B cell (primary cell): ENCODE data around the gene ZNF723. TPM values are rescaled to one million over a fixed set of nuclear protein-coding genes. Genes with fewer than 3 reads are reported as not detected.

Experiments
- ATAC-seq: fragments of 200-7000 bp; cut with Tn5 transposase; one replicate; pipeline ENCODE4 v1.10.0; 2021; ENCODE audit warnings: low read depth, mild to moderate bottlenecking, moderate number of reproducible peaks, moderate library complexity
- CTCF ChIA-PET: fragments of 350-600 bp; sonication (Branson Sonifier 250); formaldehyde crosslinking; loops from one replicate; lab custom pipeline; 2021; ENCODE audit warnings: antibody characterized with exemption, inconsistent platforms; lab: Charles Lee
- POLR2A ChIA-PET: fragments of 350-600 bp; sonication (Branson Sonifier 250); formaldehyde crosslinking; loops from one replicate; lab custom pipeline; 2021; ENCODE audit warnings: antibody characterized with exemption; lab: Charles Lee
- DNase-seq: peaks from one replicate; pipeline ENCODE4 v3.0.0; 2013
- H2AFZ ChIP-seq: 2 replicates; pipeline ENCODE4 v1.6.1; 2012; ENCODE audit warnings: mild to moderate bottlenecking, low read depth, low read length; ENCODE audit not compliant: insufficient read depth, poor library complexity, severe bottlenecking
- H3K27ac ChIP-seq, 2 donors: 1 replicate in 1 of 2; 2 replicates in 1 of 2; pipeline ENCODE4 v1.5.1; 2012 to 2013; ENCODE audit warnings: low read length in 2 of 2, mild to moderate bottlenecking in 2 of 2, moderate library complexity in 1 of 2
- H3K27me3 ChIP-seq, 4 experiments: fragments of 200-600 bp in 1 of 4; sonication (generic) in 1 of 4; replicated peaks in 1 of 4; 1 replicate in 2 of 4; 2 replicates in 2 of 4; pipeline versions ENCODE4 v1.6.1 to v1.7.0; 2013 to 2016; ENCODE audit warnings: low read length in 3 of 4, mild to moderate bottlenecking in 2 of 4, mixed read lengths in 1 of 4, moderate library complexity in 1 of 4; ENCODE audit not compliant: insufficient read depth in 4 of 4, control insufficient read depth in 3 of 4; ENCODE audit errors: control extremely low read depth in 1 of 4
- H3K36me3 ChIP-seq, 2 experiments: replicated peaks in 1 of 2; 1 replicate in 1 of 2; 2 replicates in 1 of 2; pipeline versions ENCODE4 v1.6.1 to v1.7.1; 2013; ENCODE audit warnings: low read length in 1 of 2; ENCODE audit not compliant: insufficient read depth in 2 of 2, control insufficient read depth in 1 of 2; ENCODE audit errors: control extremely low read depth in 1 of 2, extremely low read depth in 1 of 2
- H3K4me1 ChIP-seq, 2 donors: fragments of 200-600 bp in 1 of 2; sonication (generic) in 1 of 2; 1 replicate in 1 of 2; 2 replicates in 1 of 2; pipeline versions ENCODE4 v1.5.1 to v1.6.1; 2013 to 2017; ENCODE audit warnings: low read length in 2 of 2; ENCODE audit not compliant: control insufficient read depth in 2 of 2, insufficient read depth in 2 of 2
- H3K4me2 ChIP-seq: replicated peaks from 2 replicates; pipeline ENCODE3; 2012; ENCODE audit warnings: mild to moderate bottlenecking, low read depth, low read length; ENCODE audit not compliant: poor library complexity, severe bottlenecking
- H3K4me3 ChIP-seq, 5 experiments: fragments of 200-600 bp in 1 of 5; sonication (generic) in 1 of 5; 1 replicate in 3 of 5; 2 replicates in 2 of 5; pipeline versions ENCODE4 v1.5.1 to v1.7.0; 2011 to 2016; ENCODE audit warnings: low read length in 4 of 5, mild to moderate bottlenecking in 4 of 5, low read depth in 2 of 5, control low read depth in 1 of 5, moderate library complexity in 1 of 5; ENCODE audit not compliant: insufficient read depth in 1 of 5; ENCODE audit errors: control extremely low read depth in 1 of 5, extremely low read depth in 1 of 5
- H3K79me2 ChIP-seq: fragments of 200-600 bp; sonication (generic); one replicate; pipeline ENCODE4 v1.6.0; 2016; ENCODE audit warnings: low read length; ENCODE audit not compliant: control insufficient read depth, insufficient read depth
- H3K9ac ChIP-seq: fragments of 200-600 bp; sonication (generic); 2 replicates; pipeline ENCODE4 v1.6.1; 2017; ENCODE audit warnings: mild to moderate bottlenecking, low read length, moderate library complexity
- H3K9me3 ChIP-seq, 3 donors: one replicate each; pipeline versions ENCODE4 v1.6.1 to v1.7.1; 2013; ENCODE audit warnings: low read length in 2 of 3; ENCODE audit not compliant: control insufficient read depth in 2 of 3, insufficient read depth in 1 of 3; ENCODE audit errors: control extremely low read depth in 1 of 3
- H4K20me1 ChIP-seq: 2 replicates; pipeline ENCODE4 v1.6.0; 2012; ENCODE audit warnings: mild to moderate bottlenecking, low read length; ENCODE audit not compliant: insufficient read depth, control insufficient read depth, poor library complexity, severe bottlenecking
- H3K27ac Mint-ChIP-seq: one replicate; pipeline ENCODE4 v1.8.0; 2021; ENCODE audit warnings: mixed read lengths
- H3K27me3 Mint-ChIP-seq: one replicate; pipeline ENCODE4 v1.8.0; 2021; ENCODE audit warnings: mixed read lengths
- H3K4me1 Mint-ChIP-seq: one replicate; pipeline ENCODE4 v1.8.0; 2021; ENCODE audit warnings: mixed read lengths
- H3K4me3 Mint-ChIP-seq: one replicate; pipeline ENCODE4 v1.8.0; 2021; ENCODE audit warnings: mixed read lengths
- H3K9me3 Mint-ChIP-seq: one replicate; pipeline ENCODE4 v1.8.0; 2022; ENCODE audit warnings: mixed read lengths; ENCODE audit not compliant: insufficient read depth
- EZH2 ChIP-seq: IDR thresholded peaks from 2 replicates; pipeline ENCODE4 v1.6.1; 2012; ENCODE audit warnings: borderline replicate concordance, low read depth, mild to moderate bottlenecking, moderate library complexity, low read length; ENCODE audit not compliant: insufficient read depth, poor library complexity, severe bottlenecking
- WGBS: methylation state at CpG from one replicate; pipeline ENCODE4 v1.1.5; 2013; ENCODE audit warnings: missing lambda C conversion rate; ENCODE audit not compliant: insufficient coverage; 5-methylcytosine and 5-hydroxymethylcytosine counted together
- intact Hi-C: fragments of 100-400 bp; cut with micrococcal nuclease; formaldehyde crosslinking; loops from one replicate; pipeline ENCODE4 v1.10.0; 2022
- polyA plus RNA-seq: library from polyadenylated mRNA; depleted of rRNA; stranded (reverse); fragments of >200 nt; gene quantifications from 2 replicates; pipeline ENCODE4 v1.2.3, GENCODE V29; 2012
- small RNA-seq: library from RNA; depleted of rRNA; stranded (forward); fragments of <200 nt; gene quantifications from one replicate; pipeline ENCODE3, GENCODE V24; 2012; ENCODE audit warnings: low replicate concordance, low read depth; ENCODE audit not compliant: insufficient read length
- total RNA-seq, 2 donors: library from RNA; stranded (reverse); fragments of 120-200 nt in 1 of 2; gene quantifications; 1 replicate in 1 of 2; 2 replicates in 1 of 2; pipeline versions ENCODE4 v1.2.3 to v1.2.4, GENCODE V29; 2013 to 2022
- TF ChIP-seq, protein P1 (sequence below): fragments of 200-600 bp; IDR thresholded peaks from one replicate; pipeline ENCODE4 v1.8.0; 2022; ENCODE audit warnings: antibody characterized with exemption, mild to moderate bottlenecking

The ZNF723 gene
- total and polyA plus RNA-seq, 2 donors (not counting 1 experiment from before 2014, with no cell fraction given) = not detected

DNA sequence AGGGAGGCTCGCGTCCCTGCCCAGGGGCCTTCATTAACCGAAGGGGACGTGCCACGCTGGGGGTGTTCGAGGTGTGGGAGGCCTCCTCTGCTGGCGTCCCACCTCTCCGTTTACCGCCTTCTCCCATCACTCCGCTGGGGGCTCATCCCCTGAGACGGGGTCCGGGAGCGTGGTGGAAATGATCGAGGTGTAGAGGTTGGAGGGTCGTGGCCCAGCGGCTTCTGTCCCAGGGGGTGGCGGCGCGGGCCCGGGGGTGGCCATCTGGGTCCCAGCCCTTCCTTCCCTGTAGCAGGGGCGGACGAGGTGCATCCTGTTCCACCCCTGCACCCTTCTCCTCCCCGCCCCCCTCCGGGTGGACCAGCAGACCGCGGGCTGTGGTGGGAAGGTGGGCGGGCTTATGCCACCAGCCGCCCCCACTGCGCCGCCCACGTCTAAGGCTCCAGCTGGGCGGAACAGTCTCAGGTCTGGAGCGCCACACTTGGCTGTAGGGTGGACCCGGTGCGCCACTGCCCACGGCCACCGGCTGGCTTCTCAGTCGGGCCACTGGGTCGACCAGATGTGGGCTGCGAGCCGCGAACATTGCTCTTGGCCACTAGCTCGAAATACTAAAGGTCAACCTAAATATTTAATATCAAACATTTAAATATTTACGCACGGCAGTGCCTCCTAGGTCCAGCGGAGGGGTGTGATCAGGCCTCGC is 69.5 kb downstream of the ZNF723 start:
- intact Hi-C loops = no loop called here
- no peaks in the 10 kb centered on the region for H3K79me2 ChIP-seq
- no peak overlapping the region for H3K4me3 ChIP-seq
- ATAC-seq = no peak
- Mint-ChIP-seq H3K9me3 (peaks cover 5% of the 10 kb centered on the region), H3K27ac (no peak overlapping the region), H3K4me1 (no peaks in the 10 kb centered on the region), H3K4me3 (no peak overlapping the region), H3K27me3 (no peaks in the 10 kb centered on the region)
- H3K9ac ChIP-seq = no peak overlapping the region
- WGBS = 97% methylated on average over 41 of the region's 47 CpGs
- ChIA-PET POLR2A (no interaction called here), CTCF (no interaction called here)
- no peak overlapping the region for H3K4me2 ChIP-seq
- DNase-seq = no peak
- H3K36me3 ChIP-seq = no peaks in the 10 kb centered on the region
- peaks cover 3 to 49% (median 5%) of the 10 kb centered on the region in 3 donors for H3K9me3 ChIP-seq
- no peaks in the 10 kb centered on the region for H3K27me3 ChIP-seq
- TF ChIP-seq EZH2 = no peak
- TF ChIP-seq, protein P1, sequence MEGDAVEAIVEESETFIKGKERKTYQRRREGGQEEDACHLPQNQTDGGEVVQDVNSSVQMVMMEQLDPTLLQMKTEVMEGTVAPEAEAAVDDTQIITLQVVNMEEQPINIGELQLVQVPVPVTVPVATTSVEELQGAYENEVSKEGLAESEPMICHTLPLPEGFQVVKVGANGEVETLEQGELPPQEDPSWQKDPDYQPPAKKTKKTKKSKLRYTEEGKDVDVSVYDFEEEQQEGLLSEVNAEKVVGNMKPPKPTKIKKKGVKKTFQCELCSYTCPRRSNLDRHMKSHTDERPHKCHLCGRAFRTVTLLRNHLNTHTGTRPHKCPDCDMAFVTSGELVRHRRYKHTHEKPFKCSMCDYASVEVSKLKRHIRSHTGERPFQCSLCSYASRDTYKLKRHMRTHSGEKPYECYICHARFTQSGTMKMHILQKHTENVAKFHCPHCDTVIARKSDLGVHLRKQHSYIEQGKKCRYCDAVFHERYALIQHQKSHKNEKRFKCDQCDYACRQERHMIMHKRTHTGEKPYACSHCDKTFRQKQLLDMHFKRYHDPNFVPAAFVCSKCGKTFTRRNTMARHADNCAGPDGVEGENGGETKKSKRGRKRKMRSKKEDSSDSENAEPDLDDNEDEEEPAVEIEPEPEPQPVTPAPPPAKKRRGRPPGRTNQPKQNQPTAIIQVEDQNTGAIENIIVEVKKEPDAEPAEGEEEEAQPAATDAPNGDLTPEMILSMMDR = no peak
- no peak overlapping the region for H3K27ac ChIP-seq
- H3K4me1 ChIP-seq = no peaks in the 10 kb centered on the region
- no peak overlapping the region for H2AFZ ChIP-seq
- H4K20me1 ChIP-seq = no peaks in the 10 kb centered on the region

Small RNA genes within 50 kb of the gene (small RNA-seq; reads per million reads assigned to genes)
- not detected for gene VN1R88P

Other genes starting within 250 kb of the ZNF723 start
- 0.92 and 1.2 TPM in 2 replicates for gene ZNF492, start 198.0 kb upstream of the ZNF723 start, total RNA-seq
- gene ZNF492, start 198.0 kb upstream of the ZNF723 start, polyA plus RNA-seq = 0.19 and 0.37 TPM in 2 replicates
- 0.12 TPM in 1 of 2 replicates, not detected in the other for gene ZNF99, start 48.1 kb upstream of the ZNF723 start, total RNA-seq
- 0.06 TPM in 1 of 2 replicates, not detected in the other for gene ZNF99, start 48.1 kb upstream of the ZNF723 start, polyA plus RNA-seq
- gene ZNF728, start 170.9 kb downstream of the ZNF723 start, total RNA-seq = not detected in 2 replicates
- not detected in 2 replicates for gene ZNF728, start 170.9 kb downstream of the ZNF723 start, polyA plus RNA-seq